ENCODE data around the gene BSN.

Gene BSN

GRCh38 chr3:49553692-49554632 is at the start of gene BSN:
BSN (plus strand) TSS chr3:49554477; CDS start chr3:49554603, 126 bp downstream.
- H3K4me3 ChIP-seq (ENCODE audit: low read depth, low read length), result peak within 1 kb of the TSS; percentile 74
- peaks cover 8% of the 10 kb centered on the region for H3K27me3 ChIP-seq (replicated peaks)
- peak within 1 kb of the TSS; percentile 8 for H3K27ac ChIP-seq
- H3K36me3 ChIP-seq (replicated peaks), result no peaks in the 10 kb centered on the region
- in situ Hi-C loops (cut with HindIII; ENCODE audit: low pct_ligation_motif_present, low sequenced_read_pairs), result loop anchor here (25.0 kb wide), 1 partner anchor 108 kb away; the partner anchor contains the start of gene APEH
- TF ChIP-seq CTCF (IDR thresholded peaks at IDR 0.05; ENCODE audit: low read depth, low read length, missing control alignments), result no peak
- peak; percentile 71 for DNase-seq

- Histone ChIP-seq H3K4me3 (ENCODE audit: low read depth, low read length) (no peak overlapping the region), H3K36me3 (replicated peaks) (no peaks in the 10 kb centered on the region), H3K27ac (no peak overlapping the region), H3K27me3 (replicated peaks) (no peaks in the 10 kb centered on the region)
- TF ChIP-seq CTCF (IDR thresholded peaks at IDR 0.05; ENCODE audit: low read depth, low read length, missing control alignments), result no peak
- no peak for DNase-seq
- in situ Hi-C loops (cut with HindIII; ENCODE audit: low pct_ligation_motif_present, low sequenced_read_pairs), result no loop called here
Observed at GRCh38 chr3:49506906-49507305, 47.4 kb upstream of the BSN start.

- no peak overlapping the region for H3K4me3 ChIP-seq (ENCODE audit: low read depth, low read length)
- no peak overlapping the region for H3K27ac ChIP-seq
- no peak for DNase-seq
- no peak for TF ChIP-seq CTCF (IDR thresholded peaks at IDR 0.05; ENCODE audit: low read depth, low read length, missing control alignments)
- peaks cover 3% of the 10 kb centered on the region for H3K36me3 ChIP-seq (replicated peaks)
- no peaks in the 10 kb centered on the region for H3K27me3 ChIP-seq (replicated peaks)
- in situ Hi-C loops (cut with HindIII; ENCODE audit: low pct_ligation_motif_present, low sequenced_read_pairs), result no loop called here
Observed at GRCh38 chr3:49509028-49509561, 45.2 kb upstream of the BSN start.

GRCh38 chr3:49511639-49512038 is 42.6 kb upstream of the BSN start:
- in situ Hi-C loops (cut with HindIII; ENCODE audit: low pct_ligation_motif_present, low sequenced_read_pairs), result no loop called here
- TF ChIP-seq CTCF (IDR thresholded peaks at IDR 0.05; ENCODE audit: low read depth, low read length, missing control alignments), result no peak
- H3K4me3 ChIP-seq (ENCODE audit: low read depth, low read length), result no peak overlapping the region
- H3K36me3 ChIP-seq (replicated peaks), result peaks cover 3% of the 10 kb centered on the region
- DNase-seq, result no peak
- H3K27me3 ChIP-seq (replicated peaks), result no peaks in the 10 kb centered on the region
- no peak overlapping the region for H3K27ac ChIP-seq

GRCh38 chr3:49512781-49513355 is 41.4 kb upstream of the BSN start:
- in situ Hi-C loops (cut with HindIII; ENCODE audit: low pct_ligation_motif_present, low sequenced_read_pairs), result no loop called here
- TF ChIP-seq CTCF (IDR thresholded peaks at IDR 0.05; ENCODE audit: low read depth, low read length, missing control alignments), result no peak
- DNase-seq, result no peak
- Histone ChIP-seq H3K27ac (no peak overlapping the region), H3K4me3 (ENCODE audit: low read depth, low read length) (no peak overlapping the region), H3K27me3 (replicated peaks) (no peaks in the 10 kb centered on the region), H3K36me3 (replicated peaks) (peaks cover 3% of the 10 kb centered on the region)

All from brain microvascular endothelial cell (primary cell).